Lower leg skin (tissue), 4 donors: ENCODE data around the gene NGEF. TPM values are rescaled to one million over a fixed set of nuclear protein-coding genes. Genes with fewer than 3 reads are reported as not detected.

Experiments used
- DNase-seq, 2 donors: peaks; one replicate each; pipeline ENCODE4 v3.0.0-alpha.2; 2019; ENCODE audit warnings: low spot score in 2 of 2
- H3K4me3 ChIP-seq: fragments of 200-600 bp; sonication (generic); 2 replicates; pipeline ENCODE4 v1.5.1; 2017; ENCODE audit warnings: mild to moderate bottlenecking, low read depth; ENCODE audit not compliant: poor library complexity, severe bottlenecking
- POLR2A ChIP-seq, 2 donors: fragments of 450-650 bp; IDR thresholded peaks; one replicate each; pipeline ENCODE4 v1.6.1; 2016 to 2017; ENCODE audit warnings: antibody characterized with exemption in 2 of 2, mild to moderate bottlenecking in 1 of 2, moderate library complexity in 1 of 2
- WGBS, 2 donors: methylation state at CpG; one replicate each; pipeline ENCODE4 v1.1.5; 2018; 5-methylcytosine and 5-hydroxymethylcytosine counted together
- intact Hi-C: fragments of 100-400 bp; cut with DNase I; formaldehyde crosslinking; loops from one replicate; pipeline ENCODE4 v1.15.0; 2023; ENCODE audit warnings: low total_unique reads
- total RNA-seq, 4 donors: library from RNA; depleted of rRNA; stranded (reverse); fragments of >200 nt; gene quantifications; one replicate each; pipeline ENCODE4 v1.1.0, GENCODE V29; 2016
- TF ChIP-seq, protein P1 (sequence below), 3 donors: fragments of 450-650 bp; IDR thresholded peaks; one replicate each; pipeline ENCODE4 v1.5.1; 2016; ENCODE audit warnings: antibody characterized with exemption in 3 of 3, mild to moderate bottlenecking in 3 of 3, moderate library complexity in 2 of 3

The NGEF gene
- total RNA-seq, 4 donors from 2014 or later, result 15.7 to 30.3 (median 17.9) TPM

- no peak overlapping the region for H3K4me3 ChIP-seq
- peak in 1 of 2 donors; percentile 54 for DNase-seq
- TF ChIP-seq, protein P1, sequence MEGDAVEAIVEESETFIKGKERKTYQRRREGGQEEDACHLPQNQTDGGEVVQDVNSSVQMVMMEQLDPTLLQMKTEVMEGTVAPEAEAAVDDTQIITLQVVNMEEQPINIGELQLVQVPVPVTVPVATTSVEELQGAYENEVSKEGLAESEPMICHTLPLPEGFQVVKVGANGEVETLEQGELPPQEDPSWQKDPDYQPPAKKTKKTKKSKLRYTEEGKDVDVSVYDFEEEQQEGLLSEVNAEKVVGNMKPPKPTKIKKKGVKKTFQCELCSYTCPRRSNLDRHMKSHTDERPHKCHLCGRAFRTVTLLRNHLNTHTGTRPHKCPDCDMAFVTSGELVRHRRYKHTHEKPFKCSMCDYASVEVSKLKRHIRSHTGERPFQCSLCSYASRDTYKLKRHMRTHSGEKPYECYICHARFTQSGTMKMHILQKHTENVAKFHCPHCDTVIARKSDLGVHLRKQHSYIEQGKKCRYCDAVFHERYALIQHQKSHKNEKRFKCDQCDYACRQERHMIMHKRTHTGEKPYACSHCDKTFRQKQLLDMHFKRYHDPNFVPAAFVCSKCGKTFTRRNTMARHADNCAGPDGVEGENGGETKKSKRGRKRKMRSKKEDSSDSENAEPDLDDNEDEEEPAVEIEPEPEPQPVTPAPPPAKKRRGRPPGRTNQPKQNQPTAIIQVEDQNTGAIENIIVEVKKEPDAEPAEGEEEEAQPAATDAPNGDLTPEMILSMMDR (IDR thresholded peaks at IDR 0.05), result no peak
- no peak for TF ChIP-seq POLR2A (IDR thresholded peaks at IDR 0.05)
- WGBS, 2 donors, result 55 to 60% methylated on average over 5 of the region's 5 CpGs
- intact Hi-C loops, result no loop called here
These were observed 31.2 kb downstream of the NGEF start for GRCh38 chr2:232981767-232982360.

DNA sequence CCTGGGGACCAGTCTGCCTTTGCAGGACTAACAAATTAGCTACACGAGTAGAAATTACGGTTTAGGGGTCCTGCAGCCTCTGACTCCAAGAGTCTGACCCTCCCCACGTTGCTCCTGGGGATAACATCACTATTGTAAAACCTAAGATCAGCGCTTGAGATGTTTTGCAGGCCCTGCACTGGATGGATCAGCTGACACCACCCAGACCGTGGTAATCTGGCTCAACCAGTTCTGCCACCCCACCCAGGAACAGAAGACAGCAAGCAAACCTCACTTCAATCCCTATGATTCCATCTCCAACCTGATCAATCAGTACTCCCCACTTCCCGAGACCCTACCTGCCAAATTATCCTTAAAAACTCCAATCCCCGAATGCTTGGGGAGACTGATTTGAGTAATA lies 31.7 kb downstream of the NGEF start:
- intact Hi-C loops, result no loop called here
- peak; percentile 55 to 75 for DNase-seq
- no peak for TF ChIP-seq POLR2A (IDR thresholded peaks at IDR 0.05)
- TF ChIP-seq, protein P1 (IDR thresholded peaks at IDR 0.05), result no peak
- 29 to 36% methylated on average over 7 of the region's 7 CpGs for WGBS, 2 donors
- no peak overlapping the region for H3K4me3 ChIP-seq

DNA sequence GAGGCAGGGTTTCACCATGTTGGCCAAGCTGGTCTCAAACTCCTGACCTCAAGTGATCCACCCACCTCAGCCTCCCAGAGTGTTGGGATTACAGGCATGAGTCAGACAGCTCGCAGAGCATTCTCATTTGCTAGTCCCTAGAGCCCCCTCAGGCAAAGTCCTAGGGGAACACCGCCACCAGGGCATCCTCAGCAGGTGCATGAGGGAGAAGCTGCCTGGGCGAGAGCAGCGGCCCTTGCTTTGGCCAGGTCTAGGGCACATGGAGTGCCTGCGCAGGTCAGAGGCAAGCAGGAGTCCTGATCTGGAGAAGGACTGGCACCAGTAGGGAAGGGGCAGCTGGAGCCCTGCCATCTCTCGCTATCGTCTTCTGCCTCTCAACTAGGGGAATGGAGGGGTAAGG lies 32.4 kb downstream of the NGEF start:
- DNase-seq, result peak in 1 of 2 donors; percentile 77
- no peak for TF ChIP-seq POLR2A (IDR thresholded peaks at IDR 0.05)
- TF ChIP-seq, protein P1 (IDR thresholded peaks at IDR 0.05), result no peak
- no peak overlapping the region for H3K4me3 ChIP-seq
- WGBS, 2 donors, result 70 to 79% methylated on average over 6 to 7 of the region's 7 CpGs
- intact Hi-C loops, result no loop called here

DNA sequence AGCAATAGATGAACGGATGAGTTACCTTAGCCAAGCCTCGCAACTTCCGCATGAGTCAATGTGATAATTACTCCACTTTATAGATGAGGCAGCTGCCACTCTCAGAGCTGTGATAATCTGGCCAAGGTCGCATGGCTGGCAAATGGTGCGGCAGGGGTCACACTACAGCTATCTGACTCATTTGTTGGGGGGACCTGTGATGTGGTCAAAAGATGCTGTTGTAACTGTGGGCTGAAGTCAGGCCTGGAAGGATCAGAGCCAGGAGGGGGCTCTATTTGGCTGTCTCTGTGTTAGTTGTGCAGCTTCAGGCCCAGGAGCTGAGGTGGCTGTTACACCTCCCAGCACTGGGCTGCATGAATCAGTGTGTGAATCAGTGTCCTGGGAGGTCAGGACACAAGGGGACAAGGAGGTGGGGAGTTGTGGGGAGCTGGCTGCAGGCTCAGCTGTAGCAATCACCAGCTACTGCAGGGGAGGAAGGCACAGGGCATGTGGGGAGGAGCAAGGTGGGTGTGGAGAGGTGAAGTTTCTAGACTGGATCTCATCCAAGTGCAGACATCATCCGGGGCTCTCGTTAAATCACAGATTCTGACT lies 33.1 kb downstream of the NGEF start:
- no peak for TF ChIP-seq POLR2A (IDR thresholded peaks at IDR 0.05)
- TF ChIP-seq, protein P1 (IDR thresholded peaks at IDR 0.05), result no peak
- H3K4me3 ChIP-seq, result no peak overlapping the region
- DNase-seq, result peak in 1 of 2 donors; percentile 73
- WGBS, 2 donors, result 42 to 54% methylated on average over 7 of the region's 7 CpGs
- intact Hi-C loops, result loop anchor here (1.0 kb wide), 1 partner anchor 50 kb away; no protein-coding TSS in a partner anchor

GRCh38 chr2:232977438-232977971 lies 35.6 kb downstream of the NGEF start:
- no peak overlapping the region for H3K4me3 ChIP-seq
- TF ChIP-seq POLR2A (IDR thresholded peaks at IDR 0.05), result no peak
- TF ChIP-seq, protein P1 (IDR thresholded peaks at IDR 0.05), result no peak
- peak in 1 of 2 donors; percentile 78 for DNase-seq
- 85 to 95% methylated on average over 7 to 10 of the region's 10 CpGs for WGBS, 2 donors
- intact Hi-C loops, result no loop called here
